ENCODE results near the gene MARCOL.

Gene MARCOL

GRCh38 chr5:148238418-148238794 lies at the start of gene MARCOL:
Gene MARCOL (plus strand): TSS chr5:148238525. CDS start chr5:148238598, 73 bp downstream.
- no peak for ATAC-seq (ENCODE audit: low read depth)
- no peak for DNase-seq (ENCODE audit: low spot score in 2 of 2)
- no peaks in the 10 kb centered on the region for H3K4me1 Mint-ChIP-seq
- H3K27ac Mint-ChIP-seq = no peak within 1 kb of the TSS
- H3K27me3 Mint-ChIP-seq = no peaks in the 10 kb centered on the region
- no peaks in the 10 kb centered on the region for H3K9me3 Mint-ChIP-seq
- H3K4me3 Mint-ChIP-seq = no peak within 1 kb of the TSS
- H3K36me3 Mint-ChIP-seq = no peaks in the 10 kb centered on the region

GRCh38 chr5:148191010-148191409 lies 47.3 kb upstream of the MARCOL start:
- no peaks in the 10 kb centered on the region for H3K9me3 Mint-ChIP-seq
- H3K27ac Mint-ChIP-seq = no peak overlapping the region
- no peaks in the 10 kb centered on the region for H3K36me3 Mint-ChIP-seq
- peaks cover 3% of the 10 kb centered on the region for H3K27me3 Mint-ChIP-seq
- no peak for ATAC-seq (ENCODE audit: low read depth)
- no peak overlapping the region for H3K4me3 Mint-ChIP-seq
- DNase-seq (ENCODE audit: low spot score in 2 of 2) = no peak
- H3K4me1 Mint-ChIP-seq = no peaks in the 10 kb centered on the region

GRCh38 chr5:148193202-148193601 lies 45.1 kb upstream of the MARCOL start:
- Mint-ChIP-seq H3K4me1 (no peaks in the 10 kb centered on the region), H3K27me3 (peaks cover 1% of the 10 kb centered on the region), H3K36me3 (no peaks in the 10 kb centered on the region), H3K9me3 (no peaks in the 10 kb centered on the region), H3K27ac (no peak overlapping the region), H3K4me3 (no peak overlapping the region)
- no peak for DNase-seq (ENCODE audit: low spot score in 2 of 2)
- ATAC-seq (ENCODE audit: low read depth) = no peak

- no peak overlapping the region for H3K27ac Mint-ChIP-seq
- DNase-seq (ENCODE audit: low spot score in 2 of 2) (no peak), ATAC-seq (ENCODE audit: low read depth) (no peak)
- no peak overlapping the region for H3K4me3 Mint-ChIP-seq
- no peaks in the 10 kb centered on the region for H3K27me3 Mint-ChIP-seq
- no peaks in the 10 kb centered on the region for H3K9me3 Mint-ChIP-seq
- H3K36me3 Mint-ChIP-seq = no peaks in the 10 kb centered on the region
- no peaks in the 10 kb centered on the region for H3K4me1 Mint-ChIP-seq
These were observed 37.2 kb upstream of the MARCOL start for GRCh38 chr5:148201151-148201550.

GRCh38 chr5:148202531-148203203 lies 35.7 kb upstream of the MARCOL start, which contains the start of gene SPINK6:
Gene SPINK6 (plus strand): TSS chr5:148203042. CDS start chr5:148203097, 55 bp downstream.
- H3K9me3 Mint-ChIP-seq = no peaks in the 10 kb centered on the region
- ATAC-seq (ENCODE audit: low read depth) (no peak), DNase-seq (ENCODE audit: low spot score in 2 of 2) (no peak)
- no peaks in the 10 kb centered on the region for H3K36me3 Mint-ChIP-seq
- no peak within 1 kb of the TSS for H3K27ac Mint-ChIP-seq
- no peaks in the 10 kb centered on the region for H3K4me1 Mint-ChIP-seq
- H3K4me3 Mint-ChIP-seq = no peak within 1 kb of the TSS
- H3K27me3 Mint-ChIP-seq = peaks cover 2% of the 10 kb centered on the region

GRCh38 chr5:148205044-148205806 lies 33.1 kb upstream of the MARCOL start:
- H3K9me3 Mint-ChIP-seq = no peaks in the 10 kb centered on the region
- no peak overlapping the region for H3K4me3 Mint-ChIP-seq
- H3K4me1 Mint-ChIP-seq = no peaks in the 10 kb centered on the region
- H3K36me3 Mint-ChIP-seq = no peaks in the 10 kb centered on the region
- no peak for ATAC-seq (ENCODE audit: low read depth)
- DNase-seq (ENCODE audit: low spot score in 2 of 2) = no peak
- peaks cover 2% of the 10 kb centered on the region for H3K27me3 Mint-ChIP-seq
- H3K27ac Mint-ChIP-seq = no peak overlapping the region

GRCh38 chr5:148205865-148206264 lies 32.5 kb upstream of the MARCOL start:
- Mint-ChIP-seq H3K4me1 (no peaks in the 10 kb centered on the region), H3K9me3 (no peaks in the 10 kb centered on the region), H3K27ac (no peak overlapping the region), H3K36me3 (no peaks in the 10 kb centered on the region), H3K27me3 (peaks cover 2% of the 10 kb centered on the region), H3K4me3 (no peak overlapping the region)
- ATAC-seq (ENCODE audit: low read depth) = no peak
- DNase-seq (ENCODE audit: low spot score in 2 of 2) = no peak

- Mint-ChIP-seq H3K4me3 (no peak overlapping the region), H3K27me3 (peaks cover 2% of the 10 kb centered on the region), H3K9me3 (no peaks in the 10 kb centered on the region), H3K27ac (no peak overlapping the region), H3K36me3 (no peaks in the 10 kb centered on the region), H3K4me1 (no peaks in the 10 kb centered on the region)
- no peak for ATAC-seq (ENCODE audit: low read depth)
- no peak for DNase-seq (ENCODE audit: low spot score in 2 of 2)
These were observed 31.7 kb upstream of the MARCOL start for GRCh38 chr5:148206620-148207019.

GRCh38 chr5:148208226-148208625 lies 30.1 kb upstream of the MARCOL start:
- no peaks in the 10 kb centered on the region for H3K36me3 Mint-ChIP-seq
- H3K27me3 Mint-ChIP-seq = peaks cover 2% of the 10 kb centered on the region

GRCh38 chr5:148209151-148209770 lies 29.1 kb upstream of the MARCOL start:
- Mint-ChIP-seq H3K27ac (no peak overlapping the region), H3K27me3 (peaks cover 2% of the 10 kb centered on the region), H3K4me3 (no peak overlapping the region), H3K36me3 (no peaks in the 10 kb centered on the region), H3K9me3 (no peaks in the 10 kb centered on the region), H3K4me1 (no peaks in the 10 kb centered on the region)
- DNase-seq (ENCODE audit: low spot score in 2 of 2) (no peak), ATAC-seq (ENCODE audit: low read depth) (no peak)

More at GRCh38 chr5:148208226-148208625, 30.1 kb upstream of the MARCOL start:
- no peak for DNase-seq (ENCODE audit: low spot score in 2 of 2)
- Mint-ChIP-seq H3K4me1 (no peaks in the 10 kb centered on the region), H3K27ac (no peak overlapping the region), H3K9me3 (no peaks in the 10 kb centered on the region), H3K4me3 (no peak overlapping the region)
- no peak for ATAC-seq (ENCODE audit: low read depth)

- no peak overlapping the region for H3K4me3 Mint-ChIP-seq
- no peak overlapping the region for H3K27ac Mint-ChIP-seq
- no peaks in the 10 kb centered on the region for H3K27me3 Mint-ChIP-seq
- DNase-seq (ENCODE audit: low spot score in 2 of 2) = no peak
- H3K4me1 Mint-ChIP-seq = no peaks in the 10 kb centered on the region
- H3K9me3 Mint-ChIP-seq = peaks cover 4% of the 10 kb centered on the region
- H3K36me3 Mint-ChIP-seq = no peaks in the 10 kb centered on the region
- no peak for ATAC-seq (ENCODE audit: low read depth)
These were observed 23.6 kb upstream of the MARCOL start for GRCh38 chr5:148214665-148215185.

- ATAC-seq (ENCODE audit: low read depth) = no peak
- no peak for DNase-seq (ENCODE audit: low spot score in 2 of 2)
- H3K4me1 Mint-ChIP-seq = no peaks in the 10 kb centered on the region
- peaks cover 4% of the 10 kb centered on the region for H3K9me3 Mint-ChIP-seq
- H3K27ac Mint-ChIP-seq = no peak overlapping the region
- H3K4me3 Mint-ChIP-seq = no peak overlapping the region
- H3K27me3 Mint-ChIP-seq = no peaks in the 10 kb centered on the region
- no peaks in the 10 kb centered on the region for H3K36me3 Mint-ChIP-seq
These were observed 16.8 kb upstream of the MARCOL start for GRCh38 chr5:148221508-148221907.

- no peaks in the 10 kb centered on the region for H3K9me3 Mint-ChIP-seq
- no peak for ATAC-seq (ENCODE audit: low read depth)
- H3K27me3 Mint-ChIP-seq = peaks cover 2% of the 10 kb centered on the region
- H3K4me3 Mint-ChIP-seq = no peak overlapping the region
- H3K27ac Mint-ChIP-seq = no peak overlapping the region
- no peaks in the 10 kb centered on the region for H3K36me3 Mint-ChIP-seq
- DNase-seq (ENCODE audit: low spot score in 2 of 2) = no peak
- H3K4me1 Mint-ChIP-seq = no peaks in the 10 kb centered on the region
These were observed 14.1 kb upstream of the MARCOL start for GRCh38 chr5:148224117-148224742.
